Heart right ventricle (tissue), 16 donors: ENCODE data around the gene RPS15. TPM values are rescaled to one million over a fixed set of nuclear protein-coding genes. Genes with fewer than 3 reads are reported as not detected.

Experiments
- ATAC-seq, 8 donors: fragments of 200-7000 bp; cut with Tn5 transposase; one replicate each; pipeline ENCODE4 v1.9.1; 2020; ENCODE audit warnings: mild to moderate bottlenecking in 8 of 8, moderate library complexity in 8 of 8, moderate number of reproducible peaks in 1 of 8
- DNase-seq, 2 donors: peaks; one replicate each; pipeline ENCODE4 v3.0.0-alpha.2; 2020
- H3K27ac ChIP-seq, 10 donors: fragments of 200-600 bp; sonication (generic) in 2 of 10; one replicate each; pipeline versions ENCODE4 v1.5.0 to v1.8.0; 2020 to 2022; ENCODE audit warnings: mild to moderate bottlenecking in 3 of 10
- H3K27me3 ChIP-seq, 7 donors: fragments of 200-600 bp; one replicate each; pipeline ENCODE4 v1.8.0; 2021 to 2022; ENCODE audit warnings: mild to moderate bottlenecking in 2 of 7
- H3K36me3 ChIP-seq, 9 donors: fragments of 200-600 bp; sonication (generic) in 1 of 9; one replicate each; pipeline versions ENCODE4 v1.5.0 to v1.8.0; 2020 to 2022; ENCODE audit warnings: mild to moderate bottlenecking in 2 of 9
- H3K4me1 ChIP-seq, 9 donors: fragments of 200-600 bp; sonication (generic) in 1 of 9; one replicate each; pipeline versions ENCODE4 v1.5.0 to v1.8.0; 2020 to 2022; ENCODE audit warnings: mild to moderate bottlenecking in 4 of 9
- H3K4me3 ChIP-seq, 10 donors: fragments of 200-600 bp; sonication (generic) in 2 of 10; one replicate each; pipeline versions ENCODE4 v1.5.0 to v1.8.0; 2020 to 2022; ENCODE audit warnings: mild to moderate bottlenecking in 7 of 10, moderate library complexity in 2 of 10
- H3K9me3 ChIP-seq, 11 donors: fragments of 200-600 bp in 10 of 11; sonication (generic) in 2 of 11; one replicate each; pipeline versions ENCODE4 v1.5.0 to v1.8.0; 2013 to 2022; ENCODE audit warnings: mild to moderate bottlenecking in 2 of 11, control low read depth in 1 of 11, moderate library complexity in 1 of 11
- CTCF ChIP-seq, 9 donors: fragments of 200-600 bp; sonication (generic) in 2 of 9; IDR thresholded peaks; one replicate each; pipeline versions ENCODE4 v1.5.0 to v1.8.0; 2021 to 2022; ENCODE audit warnings: antibody characterized with exemption in 9 of 9, mild to moderate bottlenecking in 5 of 9, moderate library complexity in 1 of 9
- WGBS, 2 donors: extraction: QIAGEN DNeasy Blood & Tissue Kit; methylation state at CpG; one replicate each; pipeline ENCODE4 v1.1.7; 2013; ENCODE audit warnings: inconsistent platforms in 1 of 2; 5-methylcytosine and 5-hydroxymethylcytosine counted together
- intact Hi-C, 10 donors: fragments of 100-400 bp; cut with DNase I; formaldehyde crosslinking; loops; one replicate each; pipeline versions ENCODE4 v1.11.1 to v1.14.2; 2022
- polyA plus RNA-seq, 2 donors: library from polyadenylated mRNA; stranded (reverse); fragments of 200-250 nt; gene quantifications; one replicate each; pipeline ENCODE4 v1.2.3, GENCODE V29; 2013
- total RNA-seq, 10 donors: library from RNA; stranded (reverse); fragmentation: NEBNext Ultra II Directional in 3 of 10; extraction: Animal tissue kit (Norgen Biotek cat#: 25700) in 3 of 10; gene quantifications; one replicate each; pipeline versions ENCODE4 v1.2.1 to v1.2.4, GENCODE V29; 2021 to 2023
- donor health status: Arrhythmogenic right ventricular cardiomyopathy.
- donor health status: ischemic (EF 13 %, LVEDD 7.1; RV severe dilation, severe dysfunction).
- donor health status: healthy with polysubstance abuse.
- donor health status: DM: no; HTN: yes; CAD: no.
- donor health status: DM: no; HTN: no; CAD: no.
- donor health status: ischemic (EF 25% LVEDD 6.9; RV normal size, moderate dysfunction).
- donor health status: ischemic (EF 25% LVEDD 5.7; RV mildly dilated, moderate dysfunction).
- donor health status: healthy.
- donor health status: DM: yes; HTN: yes; CAD: no.
- donor health status: Ischemic cardiomyopathy.
- donor health status: ischemic (EF 35%, LVEDD 5.7; RV mildly dilated, moderate dysfunction).
- donor health status: nonischemic (EF 11% LVEDD 7.7; RV severe dilation, severe dysfunction).
- donor health status: DM: yes; HTN: yes; CAD: no.
- donor health status: PGD.
- donor health status: ischemic (EF 29% LVEDD 5.4; RV normal size, mild dysfunction).
- donor health status: nonischemic (EF 23%, LVEDD 6.1; RV moderate dilation, normal function).

The RPS15 gene
- total and polyA plus RNA-seq, 12 donors, result 480 to 3,724 (median 607) TPM

GRCh38 chr19:1429750-1430149 lies 8.4 kb upstream of the RPS15 start:
- Histone ChIP-seq H3K36me3 (peaks cover 0 to 100% (median 61%) of the 10 kb centered on the region in 9 donors), H3K27me3 (no peaks in the 10 kb centered on the region), H3K27ac (peak overlapping the region in 6 of 10 donors; percentile 2 to 77 (median 58)), H3K4me1 (peaks cover 0 to 34% (median 16%) of the 10 kb centered on the region in 9 donors), H3K4me3 (no peak overlapping the region), H3K9me3 (no peaks in the 10 kb centered on the region)
- DNase-seq (peak; percentile 63), ATAC-seq (peak; percentile 63 to 90 (median 78))
- 42 to 46% methylated on average over 14 of the region's 14 CpGs for WGBS, 2 donors
- intact Hi-C loops, result no loop called here
- no peak for TF ChIP-seq CTCF (IDR thresholded peaks at IDR 0.05)

GRCh38 chr19:1430246-1430645 lies 8.0 kb upstream of the RPS15 start:
- ATAC-seq, result peak in 2 of 8 donors; percentile 2 to 3
- H3K27me3 ChIP-seq, result no peaks in the 10 kb centered on the region
- TF ChIP-seq CTCF (IDR thresholded peaks at IDR 0.05), result no peak
- peaks cover 0 to 100% (median 61%) of the 10 kb centered on the region in 9 donors for H3K36me3 ChIP-seq
- DNase-seq, result no peak
- no peaks in the 10 kb centered on the region for H3K9me3 ChIP-seq
- H3K27ac ChIP-seq, result peak overlapping the region in 1 of 10 donors; percentile 74
- peaks cover 0 to 34% (median 16%) of the 10 kb centered on the region in 9 donors for H3K4me1 ChIP-seq
- 83 to 85% methylated on average over 14 of the region's 14 CpGs for WGBS, 2 donors
- no peak overlapping the region for H3K4me3 ChIP-seq
- intact Hi-C loops, result no loop called here

DNA sequence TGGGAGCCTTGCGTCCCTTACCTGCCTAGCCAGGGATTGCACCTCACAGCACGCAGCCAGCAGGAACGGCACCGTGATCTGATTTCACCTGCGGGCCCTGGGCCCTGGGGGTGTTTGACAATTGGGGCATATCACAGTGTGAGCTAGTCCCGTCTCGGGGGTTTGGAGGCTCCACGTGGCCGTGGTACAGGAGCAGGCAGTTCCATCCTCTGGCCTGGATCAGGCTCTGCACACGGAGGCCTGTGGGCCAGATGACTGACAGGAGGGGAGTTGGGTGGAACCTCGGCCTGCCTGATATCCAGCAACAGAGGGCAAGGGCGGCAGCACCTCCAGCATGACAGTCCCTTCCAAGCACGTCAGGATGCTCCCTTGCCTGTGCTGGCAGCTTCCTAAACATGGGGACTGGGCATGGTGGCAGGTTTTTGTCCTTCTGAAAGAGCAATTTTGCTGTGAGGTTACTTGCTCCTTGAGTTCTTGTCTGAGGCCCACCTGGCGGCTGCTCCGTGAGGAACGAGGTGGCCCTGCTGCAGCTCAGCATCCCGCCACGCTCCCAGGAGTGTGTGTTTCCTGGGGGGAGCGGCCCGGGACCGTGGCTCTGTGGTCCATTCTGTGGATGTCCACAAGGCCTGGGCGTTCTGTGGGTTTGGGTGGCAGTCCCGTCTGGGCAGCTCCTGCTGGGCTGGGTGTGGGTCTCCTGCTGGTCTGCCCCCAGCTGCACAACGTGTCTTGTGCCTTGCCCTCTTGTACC lies 6.3 kb upstream of the RPS15 start:
- no peak overlapping the region for H3K4me3 ChIP-seq
- ATAC-seq (no peak), DNase-seq (no peak)
- no peak overlapping the region for H3K27ac ChIP-seq
- no peaks in the 10 kb centered on the region for H3K9me3 ChIP-seq
- no peak for TF ChIP-seq CTCF (IDR thresholded peaks at IDR 0.05)
- H3K27me3 ChIP-seq, result no peaks in the 10 kb centered on the region
- H3K4me1 ChIP-seq, result peaks cover 0 to 26% (median 12%) of the 10 kb centered on the region in 9 donors
- WGBS, 2 donors, result 89 to 92% methylated on average over 24 of the region's 24 CpGs
- intact Hi-C loops, result no loop called here
- H3K36me3 ChIP-seq, result peaks cover 0 to 93% (median 56%) of the 10 kb centered on the region in 9 donors

DNA sequence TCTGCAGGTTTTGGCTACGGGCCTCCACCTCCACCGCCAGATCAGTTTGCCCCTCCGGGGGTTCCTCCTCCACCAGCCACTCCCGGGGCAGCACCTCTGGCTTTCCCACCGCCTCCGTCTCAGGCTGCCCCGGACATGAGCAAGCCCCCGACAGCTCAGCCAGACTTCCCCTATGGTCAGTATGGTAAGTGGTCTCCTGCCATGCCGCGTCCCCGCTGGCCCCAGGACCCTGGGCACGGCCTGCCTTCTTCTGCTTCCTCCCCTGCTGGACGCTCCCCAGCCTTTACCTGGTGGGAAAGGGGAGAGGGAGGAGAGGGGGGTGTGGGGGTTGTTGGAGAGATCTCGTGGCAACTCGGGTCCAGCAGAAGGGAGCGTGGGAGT lies 5.7 kb upstream of the RPS15 start:
- H3K4me3 ChIP-seq, result no peak overlapping the region
- peaks cover under 1 to 23% (median 11%) of the 10 kb centered on the region in 9 donors for H3K4me1 ChIP-seq
- H3K36me3 ChIP-seq, result peaks cover 0 to 88% (median 56%) of the 10 kb centered on the region in 9 donors
- H3K27me3 ChIP-seq, result no peaks in the 10 kb centered on the region
- H3K27ac ChIP-seq, result no peak overlapping the region
- DNase-seq (no peak), ATAC-seq (no peak)
- intact Hi-C loops, result no loop called here
- WGBS, 2 donors, result 92 to 93% methylated on average over 16 of the region's 16 CpGs
- no peaks in the 10 kb centered on the region for H3K9me3 ChIP-seq
- TF ChIP-seq CTCF (IDR thresholded peaks at IDR 0.05), result no peak
